GM23338 (cell line): ENCODE data around the gene OR2B2. TPM values are rescaled to one million over a fixed set of nuclear protein-coding genes. Genes with fewer than 3 reads are reported as not detected.

Source experiments
- ATAC-seq: fragments of 200-7000 bp; cut with Tn5 transposase; 3 replicates; pipeline ENCODE4 v1.9.1; 2020
- DNase-seq: peaks from one replicate; pipeline ENCODE4 v3.0.0-alpha.2; 2015; ENCODE audit warnings: low spot score
- H2AFZ ChIP-seq: fragments of 200-600 bp; sonication (generic); 2 replicates; pipeline ENCODE4 v1.8.0; 2016; ENCODE audit warnings: antibody characterized with exemption, mild to moderate bottlenecking, moderate library complexity
- H3F3A ChIP-seq: fragments of 200-600 bp; sonication (generic); replicated peaks from 2 replicates; pipeline ENCODE4 v1.8.0; 2017; ENCODE audit warnings: antibody characterized with exemption, mixed run types, low read depth
- H3K27ac ChIP-seq: fragments of 200-600 bp; sonication (generic); 2 replicates; pipeline ENCODE4 v1.6.1; 2016; ENCODE audit warnings: low read depth
- H3K27me3 ChIP-seq: fragments of 200-600 bp; sonication (generic); 2 replicates; pipeline ENCODE4 v1.8.0; 2016; ENCODE audit warnings: mild to moderate bottlenecking, mixed run types, moderate library complexity; ENCODE audit not compliant: insufficient read depth
- H3K36me3 ChIP-seq: fragments of 200-600 bp; sonication (generic); 2 replicates; pipeline ENCODE4 v1.8.0; 2016; ENCODE audit warnings: mild to moderate bottlenecking; ENCODE audit not compliant: insufficient read depth
- H3K4me1 ChIP-seq: fragments of 200-600 bp; sonication (generic); 2 replicates; pipeline ENCODE4 v1.8.0; 2016; ENCODE audit warnings: mild to moderate bottlenecking, moderate library complexity; ENCODE audit not compliant: insufficient read depth
- H3K4me2 ChIP-seq: fragments of 200-600 bp; sonication (generic); 2 replicates; pipeline ENCODE4 v1.7.1; 2017; ENCODE audit warnings: mixed run types
- H3K4me3 ChIP-seq: fragments of 200-600 bp; sonication (generic); 2 replicates; pipeline ENCODE4 v1.6.1; 2016; ENCODE audit warnings: mixed run types
- H3K79me2 ChIP-seq: fragments of 200-600 bp; sonication (generic); replicated peaks from 2 replicates; pipeline ENCODE4 v1.8.0; 2017; ENCODE audit warnings: mild to moderate bottlenecking; ENCODE audit not compliant: insufficient read depth
- H3K9me2 ChIP-seq: fragments of 200-600 bp; sonication (generic); 2 replicates; pipeline ENCODE4 v1.8.0; 2017; ENCODE audit not compliant: insufficient read depth
- H4K20me1 ChIP-seq: fragments of 200-600 bp; sonication (generic); replicated peaks from 2 replicates; pipeline ENCODE4 v1.8.0; 2017; ENCODE audit warnings: mild to moderate bottlenecking; ENCODE audit not compliant: insufficient read depth
- H3K27ac Mint-ChIP-seq: 2 replicates; pipeline ENCODE4 v1.8.0; 2020; ENCODE audit warnings: inconsistent platforms, mild to moderate bottlenecking, moderate library complexity, mixed read lengths
- H3K27me3 Mint-ChIP-seq: 3 replicates; pipeline ENCODE4 v1.8.0; 2022; ENCODE audit warnings: low read depth, mild to moderate bottlenecking, moderate library complexity, mixed read lengths, inconsistent platforms; ENCODE audit not compliant: insufficient read depth, poor library complexity
- H3K36me3 Mint-ChIP-seq: 3 replicates; pipeline ENCODE4 v1.8.0; 2021; ENCODE audit warnings: low read depth, mild to moderate bottlenecking, inconsistent platforms, moderate library complexity, mixed read lengths
- H3K4me1 Mint-ChIP-seq: 3 replicates; pipeline ENCODE4 v1.8.0; 2020; ENCODE audit warnings: mild to moderate bottlenecking, inconsistent platforms, mixed read lengths
- H3K4me3 Mint-ChIP-seq: 3 replicates; pipeline ENCODE4 v1.8.0; 2021; ENCODE audit warnings: moderate library complexity, mild to moderate bottlenecking, inconsistent platforms, mixed read lengths
- H3K9me3 Mint-ChIP-seq: 3 replicates; pipeline ENCODE4 v1.8.0; 2020; ENCODE audit warnings: moderate library complexity, mild to moderate bottlenecking, inconsistent platforms, mixed read lengths
- CREB1 ChIP-seq: fragments of 250-450 bp; sonication (Bioruptor Pico); IDR thresholded peaks from 2 replicates; pipeline ENCODE4 v1.5.0; 2020; ENCODE audit warnings: low read depth, mild to moderate bottlenecking, moderate library complexity
- EZH2 ChIP-seq: fragments of 200-600 bp; sonication (generic); IDR thresholded peaks from one replicate; pipeline ENCODE4 v1.8.0; 2017; ENCODE audit warnings: antibody characterized with exemption, mild to moderate bottlenecking, low read depth; ENCODE audit not compliant: unreplicated experiment
- EZH2phosphoT487 ChIP-seq: fragments of 200-600 bp; sonication (generic); IDR thresholded peaks from one replicate; pipeline ENCODE4 v1.8.1; 2018; ENCODE audit warnings: antibody characterized with exemption; ENCODE audit not compliant: unreplicated experiment
- JUNB ChIP-seq: IDR thresholded peaks from one replicate; pipeline ENCODE4 v1.6.1; 2016; ENCODE audit warnings: antibody characterized with exemption; ENCODE audit not compliant: unreplicated experiment
- NANOG ChIP-seq: IDR thresholded peaks from 2 replicates; pipeline ENCODE4 v1.6.1; 2016; ENCODE audit warnings: antibody characterized with exemption, borderline replicate concordance
- POLR2AphosphoS5 ChIP-seq: IDR thresholded peaks from 2 replicates; pipeline ENCODE4 v1.6.1; 2016; ENCODE audit warnings: antibody characterized with exemption, low read depth
- STAT1 ChIP-seq: IDR thresholded peaks from one replicate; pipeline ENCODE4 v1.6.1; 2016; ENCODE audit warnings: antibody characterized with exemption; ENCODE audit not compliant: unreplicated experiment
- ZNF114 ChIP-seq: fragments of 250-450 bp; sonication (Bioruptor Pico); IDR thresholded peaks from 2 replicates; pipeline ENCODE4 v1.5.0; 2020; ENCODE audit warnings: mild to moderate bottlenecking, moderate library complexity
- ZNF331 ChIP-seq: fragments of 250-450 bp; sonication (Bioruptor Pico); IDR thresholded peaks from 2 replicates; pipeline ENCODE4 v1.5.0; 2020; ENCODE audit warnings: low read depth, mild to moderate bottlenecking, moderate library complexity
- polyA plus RNA-seq: library from polyadenylated mRNA; unstranded; fragments of >200 nt; fragmentation: Nextera tagmentation; extraction: Ambion mirVana; gene quantifications from 2 replicates; pipeline ENCODE4 v1.2.1, GENCODE V29; 2016
- total RNA-seq: library from RNA; depleted of rRNA; stranded (reverse); fragments of >200 nt; shearing (Covaris generic); gene quantifications from 2 replicates; pipeline ENCODE4 v1.2.3, GENCODE V29; 2014
- TF ChIP-seq, protein P1 (sequence below): fragments of 250-450 bp; sonication (Bioruptor Pico); IDR thresholded peaks from 2 replicates; pipeline ENCODE4 v1.5.0; 2020; ENCODE audit warnings: mild to moderate bottlenecking, moderate library complexity
- TF ChIP-seq, protein P2 (sequence below): IDR thresholded peaks from one replicate; pipeline ENCODE4 v1.6.1; 2018; ENCODE audit warnings: antibody characterized with exemption; ENCODE audit not compliant: unreplicated experiment
- TF ChIP-seq, protein P3 (sequence below): IDR thresholded peaks from 2 replicates; pipeline ENCODE4 v1.6.1; 2016; ENCODE audit warnings: antibody characterized with exemption
- TF ChIP-seq, protein P4 (sequence below), 2 experiments: fragments of 200-600 bp in 1 of 2; sonication (generic) in 1 of 2; conservative IDR thresholded peaks; 2 replicates each; pipeline versions ENCODE4 v1.5.1 to v1.6.1; 2016 to 2017; ENCODE audit warnings: antibody characterized with exemption in 2 of 2, low read depth in 2 of 2, mild to moderate bottlenecking in 2 of 2, moderate library complexity in 1 of 2

Gene OR2B2
- total and polyA plus RNA-seq, 2 experiments from 2014 or later, result 0.38 TPM; not detected in 1

DNA sequence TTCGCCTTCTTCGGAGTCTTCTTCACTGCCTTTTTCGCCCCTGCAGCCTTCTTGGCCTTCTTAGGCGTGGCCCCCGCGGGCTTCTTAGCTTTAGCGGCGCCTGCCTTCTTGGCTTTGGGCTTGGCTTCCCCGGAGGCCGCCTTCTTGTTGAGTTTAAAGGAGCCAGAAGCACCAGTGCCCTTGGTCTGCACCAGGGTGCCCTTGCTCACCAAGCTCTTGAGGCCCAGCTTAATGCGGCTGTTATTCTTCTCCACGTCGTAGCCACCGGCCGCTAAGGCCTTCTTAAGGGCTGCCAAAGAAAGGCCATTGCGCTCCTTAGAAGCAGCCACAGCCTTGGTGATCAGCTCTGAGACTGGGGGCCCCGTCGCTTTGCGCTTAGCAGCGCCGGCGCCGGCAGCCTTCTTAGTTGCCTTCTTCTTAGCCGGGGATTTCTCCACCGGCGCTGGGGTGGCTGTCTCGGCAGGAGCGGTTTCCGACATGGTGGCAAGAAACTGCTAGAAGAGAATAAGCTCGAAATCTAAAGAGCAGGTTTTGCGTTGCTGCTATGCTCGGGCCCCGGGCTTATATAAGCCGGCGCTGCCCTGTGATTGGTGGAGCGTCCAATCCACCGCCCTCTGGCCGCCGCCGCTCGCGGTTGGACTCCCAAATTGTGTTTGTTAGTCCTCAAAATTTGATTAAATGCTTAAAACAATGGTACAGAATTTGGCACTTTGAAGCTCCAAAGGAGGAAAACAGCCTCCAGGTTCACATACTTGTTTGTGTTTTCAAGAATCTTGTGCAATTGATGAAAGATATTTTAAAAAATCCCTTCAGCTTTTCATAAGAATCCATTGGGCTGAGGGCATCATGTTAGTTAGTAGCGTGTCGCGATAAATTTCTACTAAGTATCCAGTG, 44.9 kb downstream of the OR2B2 start:
- Mint-ChIP-seq H3K4me1 (peaks cover 26% of the 10 kb centered on the region), H3K4me3 (peak overlapping the region; percentile 97), H3K9me3 (peaks cover 33% of the 10 kb centered on the region), H3K27ac (peak overlapping the region; percentile 100), H3K27me3 (peaks cover 49% of the 10 kb centered on the region), H3K36me3 (peaks cover 14% of the 10 kb centered on the region)
- H3K4me2 ChIP-seq, result peak overlapping the region; percentile 85
- TF ChIP-seq POLR2AphosphoS5 (peak; percentile 91), STAT1 (no peak), JUNB (peak; percentile 38), EZH2phosphoT487 (no peak), EZH2 (no peak), ZNF331 (CRISPR knock-in tag) (no peak), CREB1 (CRISPR knock-in tag) (0 out of 2 replicates have a peak, but pooled peaks have one; percentile 4), NANOG (no peak), ZNF114 (CRISPR knock-in tag) (peak; percentile 15; the same call in 1 of the 2 replicates)
- TF ChIP-seq, protein P1, sequence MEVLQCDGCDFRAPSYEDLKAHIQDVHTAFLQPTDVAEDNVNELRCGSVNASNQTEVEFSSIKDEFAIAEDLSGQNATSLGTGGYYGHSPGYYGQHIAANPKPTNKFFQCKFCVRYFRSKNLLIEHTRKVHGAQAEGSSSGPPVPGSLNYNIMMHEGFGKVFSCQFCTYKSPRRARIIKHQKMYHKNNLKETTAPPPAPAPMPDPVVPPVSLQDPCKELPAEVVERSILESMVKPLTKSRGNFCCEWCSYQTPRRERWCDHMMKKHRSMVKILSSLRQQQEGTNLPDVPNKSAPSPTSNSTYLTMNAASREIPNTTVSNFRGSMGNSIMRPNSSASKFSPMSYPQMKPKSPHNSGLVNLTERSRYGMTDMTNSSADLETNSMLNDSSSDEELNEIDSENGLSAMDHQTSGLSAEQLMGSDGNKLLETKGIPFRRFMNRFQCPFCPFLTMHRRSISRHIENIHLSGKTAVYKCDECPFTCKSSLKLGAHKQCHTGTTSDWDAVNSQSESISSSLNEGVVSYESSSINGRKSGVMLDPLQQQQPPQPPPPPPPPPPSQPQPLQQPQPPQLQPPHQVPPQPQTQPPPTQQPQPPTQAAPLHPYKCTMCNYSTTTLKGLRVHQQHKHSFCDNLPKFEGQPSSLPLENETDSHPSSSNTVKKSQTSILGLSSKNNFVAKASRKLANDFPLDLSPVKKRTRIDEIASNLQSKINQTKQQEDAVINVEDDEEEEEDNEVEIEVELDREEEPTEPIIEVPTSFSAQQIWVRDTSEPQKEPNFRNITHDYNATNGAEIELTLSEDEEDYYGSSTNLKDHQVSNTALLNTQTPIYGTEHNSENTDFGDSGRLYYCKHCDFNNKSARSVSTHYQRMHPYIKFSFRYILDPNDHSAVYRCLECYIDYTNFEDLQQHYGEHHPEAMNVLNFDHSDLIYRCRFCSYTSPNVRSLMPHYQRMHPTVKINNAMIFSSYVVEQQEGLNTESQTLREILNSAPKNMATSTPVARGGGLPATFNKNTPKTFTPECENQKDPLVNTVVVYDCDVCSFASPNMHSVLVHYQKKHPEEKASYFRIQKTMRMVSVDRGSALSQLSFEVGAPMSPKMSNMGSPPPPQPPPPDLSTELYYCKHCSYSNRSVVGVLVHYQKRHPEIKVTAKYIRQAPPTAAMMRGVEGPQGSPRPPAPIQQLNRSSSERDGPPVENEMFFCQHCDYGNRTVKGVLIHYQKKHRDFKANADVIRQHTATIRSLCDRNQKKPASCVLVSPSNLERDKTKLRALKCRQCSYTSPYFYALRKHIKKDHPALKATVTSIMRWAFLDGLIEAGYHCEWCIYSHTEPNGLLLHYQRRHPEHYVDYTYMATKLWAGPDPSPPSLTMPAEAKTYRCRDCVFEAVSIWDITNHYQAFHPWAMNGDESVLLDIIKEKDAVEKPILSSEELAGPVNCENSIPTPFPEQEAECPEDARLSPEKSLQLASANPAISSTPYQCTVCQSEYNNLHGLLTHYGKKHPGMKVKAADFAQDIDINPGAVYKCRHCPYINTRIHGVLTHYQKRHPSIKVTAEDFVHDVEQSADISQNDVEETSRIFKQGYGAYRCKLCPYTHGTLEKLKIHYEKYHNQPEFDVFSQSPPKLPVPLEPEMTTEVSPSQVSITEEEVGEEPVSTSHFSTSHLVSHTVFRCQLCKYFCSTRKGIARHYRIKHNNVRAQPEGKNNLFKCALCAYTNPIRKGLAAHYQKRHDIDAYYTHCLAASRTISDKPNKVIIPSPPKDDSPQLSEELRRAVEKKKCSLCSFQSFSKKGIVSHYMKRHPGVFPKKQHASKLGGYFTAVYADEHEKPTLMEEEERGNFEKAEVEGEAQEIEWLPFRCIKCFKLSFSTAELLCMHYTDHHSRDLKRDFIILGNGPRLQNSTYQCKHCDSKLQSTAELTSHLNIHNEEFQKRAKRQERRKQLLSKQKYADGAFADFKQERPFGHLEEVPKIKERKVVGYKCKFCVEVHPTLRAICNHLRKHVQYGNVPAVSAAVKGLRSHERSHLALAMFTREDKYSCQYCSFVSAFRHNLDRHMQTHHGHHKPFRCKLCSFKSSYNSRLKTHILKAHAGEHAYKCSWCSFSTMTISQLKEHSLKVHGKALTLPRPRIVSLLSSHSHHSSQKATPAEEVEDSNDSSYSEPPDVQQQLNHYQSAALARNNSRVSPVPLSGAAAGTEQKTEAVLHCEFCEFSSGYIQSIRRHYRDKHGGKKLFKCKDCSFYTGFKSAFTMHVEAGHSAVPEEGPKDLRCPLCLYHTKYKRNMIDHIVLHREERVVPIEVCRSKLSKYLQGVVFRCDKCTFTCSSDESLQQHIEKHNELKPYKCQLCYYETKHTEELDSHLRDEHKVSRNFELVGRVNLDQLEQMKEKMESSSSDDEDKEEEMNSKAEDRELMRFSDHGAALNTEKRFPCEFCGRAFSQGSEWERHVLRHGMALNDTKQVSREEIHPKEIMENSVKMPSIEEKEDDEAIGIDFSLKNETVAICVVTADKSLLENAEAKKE (CRISPR knock-in tag), result no peak
- TF ChIP-seq, protein P2, sequence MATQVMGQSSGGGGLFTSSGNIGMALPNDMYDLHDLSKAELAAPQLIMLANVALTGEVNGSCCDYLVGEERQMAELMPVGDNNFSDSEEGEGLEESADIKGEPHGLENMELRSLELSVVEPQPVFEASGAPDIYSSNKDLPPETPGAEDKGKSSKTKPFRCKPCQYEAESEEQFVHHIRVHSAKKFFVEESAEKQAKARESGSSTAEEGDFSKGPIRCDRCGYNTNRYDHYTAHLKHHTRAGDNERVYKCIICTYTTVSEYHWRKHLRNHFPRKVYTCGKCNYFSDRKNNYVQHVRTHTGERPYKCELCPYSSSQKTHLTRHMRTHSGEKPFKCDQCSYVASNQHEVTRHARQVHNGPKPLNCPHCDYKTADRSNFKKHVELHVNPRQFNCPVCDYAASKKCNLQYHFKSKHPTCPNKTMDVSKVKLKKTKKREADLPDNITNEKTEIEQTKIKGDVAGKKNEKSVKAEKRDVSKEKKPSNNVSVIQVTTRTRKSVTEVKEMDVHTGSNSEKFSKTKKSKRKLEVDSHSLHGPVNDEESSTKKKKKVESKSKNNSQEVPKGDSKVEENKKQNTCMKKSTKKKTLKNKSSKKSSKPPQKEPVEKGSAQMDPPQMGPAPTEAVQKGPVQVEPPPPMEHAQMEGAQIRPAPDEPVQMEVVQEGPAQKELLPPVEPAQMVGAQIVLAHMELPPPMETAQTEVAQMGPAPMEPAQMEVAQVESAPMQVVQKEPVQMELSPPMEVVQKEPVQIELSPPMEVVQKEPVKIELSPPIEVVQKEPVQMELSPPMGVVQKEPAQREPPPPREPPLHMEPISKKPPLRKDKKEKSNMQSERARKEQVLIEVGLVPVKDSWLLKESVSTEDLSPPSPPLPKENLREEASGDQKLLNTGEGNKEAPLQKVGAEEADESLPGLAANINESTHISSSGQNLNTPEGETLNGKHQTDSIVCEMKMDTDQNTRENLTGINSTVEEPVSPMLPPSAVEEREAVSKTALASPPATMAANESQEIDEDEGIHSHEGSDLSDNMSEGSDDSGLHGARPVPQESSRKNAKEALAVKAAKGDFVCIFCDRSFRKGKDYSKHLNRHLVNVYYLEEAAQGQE, result no peak
- TF ChIP-seq, protein P3, sequence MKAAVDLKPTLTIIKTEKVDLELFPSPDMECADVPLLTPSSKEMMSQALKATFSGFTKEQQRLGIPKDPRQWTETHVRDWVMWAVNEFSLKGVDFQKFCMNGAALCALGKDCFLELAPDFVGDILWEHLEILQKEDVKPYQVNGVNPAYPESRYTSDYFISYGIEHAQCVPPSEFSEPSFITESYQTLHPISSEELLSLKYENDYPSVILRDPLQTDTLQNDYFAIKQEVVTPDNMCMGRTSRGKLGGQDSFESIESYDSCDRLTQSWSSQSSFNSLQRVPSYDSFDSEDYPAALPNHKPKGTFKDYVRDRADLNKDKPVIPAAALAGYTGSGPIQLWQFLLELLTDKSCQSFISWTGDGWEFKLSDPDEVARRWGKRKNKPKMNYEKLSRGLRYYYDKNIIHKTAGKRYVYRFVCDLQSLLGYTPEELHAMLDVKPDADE, result peak; percentile 57; the same call in 1 of the 2 replicates
- TF ChIP-seq, protein P4, sequence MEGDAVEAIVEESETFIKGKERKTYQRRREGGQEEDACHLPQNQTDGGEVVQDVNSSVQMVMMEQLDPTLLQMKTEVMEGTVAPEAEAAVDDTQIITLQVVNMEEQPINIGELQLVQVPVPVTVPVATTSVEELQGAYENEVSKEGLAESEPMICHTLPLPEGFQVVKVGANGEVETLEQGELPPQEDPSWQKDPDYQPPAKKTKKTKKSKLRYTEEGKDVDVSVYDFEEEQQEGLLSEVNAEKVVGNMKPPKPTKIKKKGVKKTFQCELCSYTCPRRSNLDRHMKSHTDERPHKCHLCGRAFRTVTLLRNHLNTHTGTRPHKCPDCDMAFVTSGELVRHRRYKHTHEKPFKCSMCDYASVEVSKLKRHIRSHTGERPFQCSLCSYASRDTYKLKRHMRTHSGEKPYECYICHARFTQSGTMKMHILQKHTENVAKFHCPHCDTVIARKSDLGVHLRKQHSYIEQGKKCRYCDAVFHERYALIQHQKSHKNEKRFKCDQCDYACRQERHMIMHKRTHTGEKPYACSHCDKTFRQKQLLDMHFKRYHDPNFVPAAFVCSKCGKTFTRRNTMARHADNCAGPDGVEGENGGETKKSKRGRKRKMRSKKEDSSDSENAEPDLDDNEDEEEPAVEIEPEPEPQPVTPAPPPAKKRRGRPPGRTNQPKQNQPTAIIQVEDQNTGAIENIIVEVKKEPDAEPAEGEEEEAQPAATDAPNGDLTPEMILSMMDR (conservative IDR thresholded peaks at IDR 0.05; ENCODE audit: low read depth in 2 of 2), result no peak
- H3K9me2 ChIP-seq, result no peaks in the 10 kb centered on the region
- no peak overlapping the region for H2AFZ ChIP-seq
- DNase-seq (peak; percentile 94), ATAC-seq (peak; percentile 43)
- peak overlapping the region; percentile 78 for H3K4me3 ChIP-seq
- no peaks in the 10 kb centered on the region for H3K27me3 ChIP-seq
- no peaks in the 10 kb centered on the region for H4K20me1 ChIP-seq
- no peaks in the 10 kb centered on the region for H3K79me2 ChIP-seq
- peaks cover 11% of the 10 kb centered on the region for H3F3A ChIP-seq
- peak overlapping the region; percentile 99 for H3K27ac ChIP-seq
- 0 out of 2 replicates have a peak, but pooled peaks cover 3% of the 10 kb centered on the region for H3K4me1 ChIP-seq
- H3K36me3 ChIP-seq, result no peaks in the 10 kb centered on the region
